ENCODE data around the gene CYP2R1. TPM values are rescaled to one million over a fixed set of nuclear protein-coding genes. Genes with fewer than 3 reads are reported as not detected.

The CYP2R1 gene, protein sequence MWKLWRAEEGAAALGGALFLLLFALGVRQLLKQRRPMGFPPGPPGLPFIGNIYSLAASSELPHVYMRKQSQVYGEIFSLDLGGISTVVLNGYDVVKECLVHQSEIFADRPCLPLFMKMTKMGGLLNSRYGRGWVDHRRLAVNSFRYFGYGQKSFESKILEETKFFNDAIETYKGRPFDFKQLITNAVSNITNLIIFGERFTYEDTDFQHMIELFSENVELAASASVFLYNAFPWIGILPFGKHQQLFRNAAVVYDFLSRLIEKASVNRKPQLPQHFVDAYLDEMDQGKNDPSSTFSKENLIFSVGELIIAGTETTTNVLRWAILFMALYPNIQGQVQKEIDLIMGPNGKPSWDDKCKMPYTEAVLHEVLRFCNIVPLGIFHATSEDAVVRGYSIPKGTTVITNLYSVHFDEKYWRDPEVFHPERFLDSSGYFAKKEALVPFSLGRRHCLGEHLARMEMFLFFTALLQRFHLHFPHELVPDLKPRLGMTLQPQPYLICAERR
- 10 to 100 TPM; 30.2 to 30.4 TPM for total RNA-seq

DNA sequence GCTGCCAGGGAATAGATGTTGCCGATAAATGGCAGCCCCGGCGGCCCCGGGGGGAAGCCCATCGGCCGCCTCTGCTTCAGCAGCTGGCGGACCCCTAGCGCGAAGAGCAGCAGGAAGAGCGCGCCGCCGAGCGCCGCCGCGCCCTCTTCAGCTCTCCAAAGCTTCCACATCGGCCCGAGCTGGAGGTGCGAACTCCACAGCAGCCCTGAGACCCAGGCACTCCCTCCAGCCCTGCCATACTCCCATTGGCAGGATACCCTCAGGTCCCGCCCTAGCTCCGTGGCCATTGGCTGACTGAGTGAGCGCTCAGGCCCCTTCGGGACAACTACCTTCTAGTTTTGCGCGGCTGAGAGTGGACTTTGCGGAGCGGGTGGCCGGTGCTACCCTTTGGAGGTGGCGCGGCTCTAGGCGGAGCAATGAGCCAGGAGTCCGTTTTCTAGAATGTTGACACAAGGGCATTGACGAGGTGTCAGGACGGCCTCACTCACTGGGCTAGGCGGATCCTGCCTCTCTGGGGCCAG is at the start of gene CYP2R1:
TSS of gene CYP2R1 (minus strand) at position 196 of the 521 bp plus-strand sequence. CDS start at position 170, 26 bp downstream.
- peaks cover 0 to 4% of the 10 kb centered on the region in 2 donors for H3K9me3 Mint-ChIP-seq
- ATAC-seq (replicated peaks in 1 of 2): peak; percentile 81 to 84
- peak within 1 kb of the TSS; percentile 90 to 97 for H3K4me3 Mint-ChIP-seq
- no peaks in the 10 kb centered on the region for H3K27me3 Mint-ChIP-seq (ENCODE audit: low read depth)
- peak within 1 kb of the TSS; percentile 93 for H3K27ac Mint-ChIP-seq
- peaks cover 6 to 20% of the 10 kb centered on the region in 2 donors for H3K36me3 Mint-ChIP-seq (ENCODE audit: insufficient read depth in 2 of 2)
- DNase-seq: peak; percentile 94 to 95
- H3K4me1 Mint-ChIP-seq (ENCODE audit: low read depth): peaks cover 67% of the 10 kb centered on the region

DNA sequence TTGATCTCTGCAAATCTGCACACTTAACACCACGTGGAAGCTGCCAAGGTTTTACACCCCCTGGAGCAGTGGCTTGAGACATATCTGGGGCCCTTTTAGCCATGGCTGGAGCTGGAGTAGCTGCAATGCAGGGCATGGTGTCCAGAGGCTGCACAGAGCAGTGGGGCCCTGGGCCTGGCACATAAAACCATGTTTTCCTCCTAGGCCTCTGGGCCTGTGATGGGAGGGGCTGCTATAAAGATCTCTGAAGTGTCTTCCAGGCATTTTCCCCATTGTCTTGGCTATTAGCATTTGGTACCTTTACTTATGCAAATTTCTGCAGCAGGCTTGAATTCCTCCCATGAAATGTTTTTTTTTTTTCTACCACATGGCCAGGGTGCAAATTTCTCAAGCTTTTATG is 46.9 kb upstream of the CYP2R1 start:
- peaks cover 0 to 1% of the 10 kb centered on the region in 2 donors for H3K36me3 Mint-ChIP-seq (ENCODE audit: insufficient read depth in 2 of 2)
- H3K9me3 Mint-ChIP-seq: peaks cover 0 to 2% of the 10 kb centered on the region in 2 donors
- no peak for DNase-seq
- no peak for ATAC-seq (replicated peaks in 1 of 2)
- no peaks in the 10 kb centered on the region for H3K27me3 Mint-ChIP-seq (ENCODE audit: low read depth)
- H3K4me1 Mint-ChIP-seq (ENCODE audit: low read depth): no peaks in the 10 kb centered on the region
- H3K4me3 Mint-ChIP-seq: no peak overlapping the region
- H3K27ac Mint-ChIP-seq: no peak overlapping the region

DNA sequence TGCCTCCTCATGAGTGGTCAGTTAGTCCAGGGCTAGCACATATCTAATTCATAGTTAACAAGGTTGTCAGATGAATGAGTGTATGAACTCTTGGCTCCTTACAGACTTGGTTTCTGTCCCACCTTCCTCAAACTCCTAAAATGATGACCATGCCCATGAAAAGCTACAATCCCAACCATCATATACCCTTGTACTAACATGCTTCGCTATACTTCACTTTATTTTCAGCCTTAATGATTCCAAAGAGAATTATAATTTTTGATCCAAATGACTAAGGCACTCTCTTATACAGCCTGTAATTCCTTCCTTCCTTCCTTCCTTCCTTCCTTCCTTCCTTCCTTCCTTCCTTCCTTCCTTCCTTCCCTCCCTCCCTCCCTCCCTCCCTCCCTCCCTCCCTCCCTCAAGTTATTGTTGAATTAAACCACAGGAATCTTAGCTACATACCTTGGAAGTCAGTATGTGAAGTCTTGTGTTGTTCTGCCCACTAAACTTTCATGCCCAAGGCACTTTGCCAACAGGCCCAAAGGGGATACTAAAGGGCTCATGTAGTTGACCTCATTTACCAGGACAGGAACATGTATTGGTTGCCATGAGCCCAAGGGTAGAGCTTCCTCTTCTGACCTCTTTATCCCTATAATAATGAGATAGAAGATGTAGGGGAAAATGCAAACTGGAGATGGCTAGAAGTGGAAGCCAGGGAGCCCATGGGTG is 42.8 kb upstream of the CYP2R1 start:
- H3K27me3 Mint-ChIP-seq (ENCODE audit: low read depth): no peaks in the 10 kb centered on the region
- DNase-seq (no peak), ATAC-seq (replicated peaks in 1 of 2) (no peak)
- H3K9me3 Mint-ChIP-seq: peaks cover 0 to 4% of the 10 kb centered on the region in 2 donors
- no peak overlapping the region for H3K4me3 Mint-ChIP-seq
- peaks cover 0 to 1% of the 10 kb centered on the region in 2 donors for H3K36me3 Mint-ChIP-seq (ENCODE audit: insufficient read depth in 2 of 2)
- no peaks in the 10 kb centered on the region for H3K4me1 Mint-ChIP-seq (ENCODE audit: low read depth)
- H3K27ac Mint-ChIP-seq: no peak overlapping the region

DNA sequence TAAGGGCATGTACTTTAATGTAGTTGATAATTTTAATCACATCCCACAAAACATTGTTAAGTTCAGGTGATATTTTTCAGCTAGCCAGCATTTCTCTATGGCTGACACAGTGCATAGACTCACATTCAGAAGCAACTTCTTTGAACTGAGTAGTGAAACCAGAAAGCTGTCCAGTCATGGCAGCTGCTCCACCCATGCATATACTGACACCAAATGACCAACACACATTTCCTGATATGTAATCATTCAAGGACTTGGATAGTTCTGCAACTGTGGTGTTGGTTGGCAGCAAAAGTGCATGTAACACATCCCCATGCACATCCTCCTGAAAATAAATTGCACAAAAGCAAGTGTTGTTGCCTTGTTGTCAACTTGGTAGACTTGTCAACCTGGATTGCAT is 40.4 kb upstream of the CYP2R1 start:
- Mint-ChIP-seq H3K27me3 (ENCODE audit: low read depth) (no peaks in the 10 kb centered on the region), H3K36me3 (ENCODE audit: insufficient read depth in 2 of 2) (peaks cover 2 to 7% of the 10 kb centered on the region in 2 donors), H3K4me1 (ENCODE audit: low read depth) (no peaks in the 10 kb centered on the region), H3K9me3 (peaks cover 1 to 7% of the 10 kb centered on the region in 2 donors), H3K4me3 (no peak overlapping the region), H3K27ac (no peak overlapping the region)
- ATAC-seq (replicated peaks in 1 of 2): peak in 1 of 2 donors; percentile 55
- DNase-seq: no peak

DNA sequence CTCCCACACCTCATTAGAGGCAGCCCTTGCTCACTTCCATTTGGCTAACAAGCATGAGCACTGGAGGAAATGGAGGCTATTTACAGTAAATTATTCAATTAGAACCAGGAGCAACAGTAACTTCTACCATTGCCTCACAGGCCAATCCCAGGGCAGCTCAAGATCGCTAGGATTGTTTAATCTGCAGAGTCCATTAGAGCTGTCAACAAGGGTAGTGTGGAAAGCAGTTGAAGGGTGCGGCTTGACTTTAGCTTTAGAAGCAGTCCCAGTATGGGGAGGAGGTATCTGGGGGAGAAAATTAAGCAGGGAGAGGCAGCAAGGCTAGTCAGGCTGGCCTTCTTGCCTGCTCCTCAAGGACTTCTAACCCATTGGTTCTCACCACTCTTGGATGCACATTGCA is 38.3 kb upstream of the CYP2R1 start:
- no peak overlapping the region for H3K27ac Mint-ChIP-seq
- DNase-seq (no peak), ATAC-seq (replicated peaks in 1 of 2) (no peak)
- H3K4me3 Mint-ChIP-seq: no peak overlapping the region
- peaks cover 2 to 9% of the 10 kb centered on the region in 2 donors for H3K36me3 Mint-ChIP-seq (ENCODE audit: insufficient read depth in 2 of 2)
- H3K4me1 Mint-ChIP-seq (ENCODE audit: low read depth): no peaks in the 10 kb centered on the region
- H3K9me3 Mint-ChIP-seq: peaks cover 1 to 7% of the 10 kb centered on the region in 2 donors
- H3K27me3 Mint-ChIP-seq (ENCODE audit: low read depth): no peaks in the 10 kb centered on the region

DNA sequence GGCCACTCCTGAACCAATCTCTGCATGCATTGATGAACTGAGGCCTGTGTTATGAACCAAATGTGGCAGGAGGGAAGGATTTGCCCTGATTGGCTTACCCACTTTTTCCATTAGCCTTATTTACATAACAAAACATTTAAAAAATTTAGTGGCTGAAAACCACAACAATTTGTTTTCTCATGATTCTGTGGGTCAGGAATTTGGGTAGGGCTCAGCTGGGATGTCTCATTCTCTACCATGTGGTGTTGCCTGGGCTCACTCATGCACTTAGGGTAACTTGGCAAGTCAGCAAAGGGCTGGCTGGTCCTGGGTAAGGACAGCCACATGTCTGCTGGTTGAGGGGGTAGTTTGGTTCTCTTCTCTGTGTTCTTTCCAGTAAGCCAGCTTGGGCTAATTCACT is 35.1 kb upstream of the CYP2R1 start:
- H3K27ac Mint-ChIP-seq: no peak overlapping the region
- H3K4me3 Mint-ChIP-seq: no peak overlapping the region
- H3K27me3 Mint-ChIP-seq (ENCODE audit: low read depth): no peaks in the 10 kb centered on the region
- DNase-seq: no peak
- ATAC-seq (replicated peaks in 1 of 2): no peak
- peaks cover 1 to 7% of the 10 kb centered on the region in 2 donors for H3K9me3 Mint-ChIP-seq
- H3K36me3 Mint-ChIP-seq (ENCODE audit: insufficient read depth in 2 of 2): peaks cover 2 to 7% of the 10 kb centered on the region in 2 donors
- no peaks in the 10 kb centered on the region for H3K4me1 Mint-ChIP-seq (ENCODE audit: low read depth)

DNA sequence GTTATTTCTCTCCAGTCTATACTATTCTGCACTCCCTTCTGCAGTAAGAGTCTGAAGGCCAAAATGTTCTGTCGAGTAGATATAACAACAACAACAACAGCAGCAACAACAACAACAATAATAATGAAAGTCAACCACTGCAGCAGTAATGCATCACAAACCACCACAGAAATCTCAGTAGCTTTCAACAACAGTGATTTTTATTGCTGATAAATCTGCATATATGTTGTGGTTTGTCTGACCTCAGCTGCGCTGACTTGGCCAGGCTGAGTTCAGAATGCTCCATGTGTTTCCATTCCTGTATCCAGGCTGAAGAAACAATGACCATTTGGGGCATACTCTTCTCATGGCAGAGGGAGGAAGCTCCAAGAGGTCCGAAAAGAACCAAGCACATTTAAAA is 32.3 kb upstream of the CYP2R1 start:
- no peak for ATAC-seq (replicated peaks in 1 of 2)
- Mint-ChIP-seq H3K4me1 (ENCODE audit: low read depth) (no peaks in the 10 kb centered on the region), H3K36me3 (ENCODE audit: insufficient read depth in 2 of 2) (peaks cover 0 to 6% of the 10 kb centered on the region in 2 donors), H3K4me3 (no peak overlapping the region), H3K9me3 (peaks cover 1 to 4% of the 10 kb centered on the region in 2 donors), H3K27me3 (ENCODE audit: low read depth) (no peaks in the 10 kb centered on the region), H3K27ac (no peak overlapping the region)
- DNase-seq: no peak

DNA sequence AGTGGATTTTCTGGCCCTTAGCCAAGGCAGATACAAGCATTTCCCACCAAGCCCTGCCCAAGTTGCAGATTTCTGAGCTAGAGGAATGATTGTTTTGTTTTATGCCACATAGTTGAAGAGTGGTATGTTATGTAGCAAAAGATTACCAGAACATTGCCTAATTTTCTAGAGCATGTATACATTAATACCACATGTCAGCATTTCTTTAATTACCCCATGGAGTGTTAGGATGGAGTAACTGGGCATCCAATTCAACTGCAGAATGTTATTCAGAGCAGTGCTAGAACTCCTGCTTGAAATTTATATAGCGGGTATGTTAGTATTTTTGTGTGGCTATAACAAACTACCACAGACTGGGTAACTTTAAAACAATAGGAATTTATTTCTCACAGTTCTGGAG is 24.4 kb upstream of the CYP2R1 start:
- ATAC-seq (replicated peaks in 1 of 2) (no peak), DNase-seq (no peak)
- Mint-ChIP-seq H3K4me3 (no peak overlapping the region), H3K9me3 (no peaks in the 10 kb centered on the region), H3K27ac (no peak overlapping the region), H3K27me3 (ENCODE audit: low read depth) (no peaks in the 10 kb centered on the region), H3K36me3 (ENCODE audit: insufficient read depth in 2 of 2) (no peaks in the 10 kb centered on the region), H3K4me1 (ENCODE audit: low read depth) (no peaks in the 10 kb centered on the region)

DNA sequence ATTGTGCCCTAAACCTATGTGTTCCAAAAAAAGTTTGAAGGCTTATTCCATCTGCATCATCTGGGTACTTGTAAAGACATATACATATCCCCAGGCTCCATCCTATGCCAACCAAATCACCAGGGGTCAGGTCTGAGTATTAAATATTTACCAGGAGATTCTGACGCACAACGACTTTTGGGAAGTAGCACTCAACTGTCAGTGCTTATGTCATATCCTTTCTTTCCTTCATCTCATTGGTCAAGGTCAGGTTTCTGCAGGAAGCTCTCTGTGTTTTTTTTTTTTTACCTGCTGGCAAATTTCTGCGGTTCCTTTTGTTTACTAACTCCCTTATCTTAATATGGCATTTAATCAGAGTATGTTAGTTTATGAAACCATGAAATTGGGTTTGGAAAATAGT is 22.5 kb upstream of the CYP2R1 start:
- Mint-ChIP-seq H3K4me1 (ENCODE audit: low read depth) (peaks cover under 1% of the 10 kb centered on the region), H3K27ac (no peak overlapping the region), H3K4me3 (no peak overlapping the region), H3K9me3 (no peaks in the 10 kb centered on the region), H3K27me3 (ENCODE audit: low read depth) (no peaks in the 10 kb centered on the region), H3K36me3 (ENCODE audit: insufficient read depth in 2 of 2) (no peaks in the 10 kb centered on the region)
- DNase-seq: no peak
- no peak for ATAC-seq (replicated peaks in 1 of 2)

DNA sequence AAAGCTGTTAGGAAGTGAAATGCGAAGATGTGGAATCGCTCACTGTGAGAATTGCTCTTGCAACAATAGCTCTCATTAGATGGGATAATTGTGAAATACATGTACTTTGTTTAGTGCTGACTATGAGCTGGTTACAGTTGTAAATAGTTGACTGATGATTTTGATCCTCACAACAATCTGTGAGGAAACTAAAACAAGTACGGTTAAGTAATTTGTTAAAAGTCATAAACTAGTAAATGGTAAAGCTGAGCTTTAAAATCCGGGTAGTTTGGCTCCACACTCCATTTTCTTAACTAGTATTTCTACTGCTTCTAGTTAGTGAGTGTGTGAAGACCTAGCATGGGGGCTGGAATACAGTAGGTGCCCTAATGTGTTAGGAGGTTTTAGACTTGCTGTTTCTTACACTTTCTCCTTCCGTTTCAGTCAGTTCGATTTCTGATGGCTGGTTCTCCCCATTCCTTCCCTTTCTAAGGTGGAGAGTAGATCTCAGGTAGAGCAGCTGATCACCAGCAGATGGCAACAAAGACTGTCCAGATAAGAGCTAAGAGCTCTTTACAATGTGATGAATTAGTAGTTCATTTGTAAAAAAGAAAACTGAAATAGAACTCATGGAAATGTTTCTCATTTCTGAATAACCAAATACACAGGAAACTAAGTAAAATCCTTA is 16.3 kb upstream of the CYP2R1 start:
- peak; percentile 36 to 40 for DNase-seq
- Mint-ChIP-seq H3K36me3 (ENCODE audit: insufficient read depth in 2 of 2) (no peaks in the 10 kb centered on the region), H3K9me3 (no peaks in the 10 kb centered on the region), H3K4me1 (ENCODE audit: low read depth) (peaks cover 48% of the 10 kb centered on the region), H3K4me3 (peak overlapping the region in 1 of 2 donors; percentile 2), H3K27ac (no peak overlapping the region), H3K27me3 (ENCODE audit: low read depth) (no peaks in the 10 kb centered on the region)
- no peak for ATAC-seq (replicated peaks in 1 of 2)

DNA sequence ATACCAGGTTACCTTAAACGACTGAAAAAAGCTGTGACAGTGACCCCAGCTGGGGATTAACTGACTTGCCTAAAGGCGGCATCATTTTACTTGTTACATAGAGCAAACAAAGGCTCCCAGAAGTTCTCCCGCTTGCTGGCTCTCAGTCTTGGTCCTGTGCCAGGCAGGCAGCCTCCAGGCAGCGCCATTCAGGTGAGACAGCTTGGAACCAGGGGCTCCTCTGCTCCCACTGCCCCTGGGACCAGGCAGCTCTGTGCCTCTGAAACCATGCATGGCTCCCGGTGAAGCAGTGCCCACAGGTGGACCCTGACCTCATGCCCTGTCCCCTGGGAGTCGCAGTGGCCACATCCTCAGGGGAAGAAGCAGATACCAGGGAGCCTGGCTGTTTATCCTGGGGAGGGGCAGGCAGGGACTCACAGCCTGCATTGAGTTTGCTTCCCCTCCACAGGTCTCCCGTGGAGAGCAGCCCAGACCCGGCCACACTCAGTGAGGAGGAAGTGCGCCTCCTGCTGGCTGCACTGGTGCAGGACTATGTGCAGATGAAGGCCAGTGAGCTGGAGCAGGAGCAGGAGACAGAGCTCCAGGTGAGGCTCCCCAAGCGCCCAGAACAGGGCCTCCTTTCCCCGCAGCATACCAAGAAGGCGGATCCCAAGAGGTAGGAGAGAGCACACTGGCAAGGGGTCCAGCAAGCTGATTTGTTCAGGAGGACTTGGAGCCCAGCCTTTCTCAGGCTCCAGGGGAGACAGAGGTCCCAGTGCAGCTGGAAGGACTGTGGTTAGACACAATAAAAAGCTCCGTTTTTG is 15.6 kb upstream of the CYP2R1 start:
- Mint-ChIP-seq H3K36me3 (ENCODE audit: insufficient read depth in 2 of 2) (no peaks in the 10 kb centered on the region), H3K4me3 (peak overlapping the region; percentile 13 to 63), H3K27me3 (ENCODE audit: low read depth) (no peaks in the 10 kb centered on the region), H3K27ac (no peak overlapping the region), H3K9me3 (no peaks in the 10 kb centered on the region), H3K4me1 (ENCODE audit: low read depth) (peaks cover 55% of the 10 kb centered on the region)
- peak; percentile 87 to 88 for DNase-seq
- peak; percentile 56 to 63 for ATAC-seq (replicated peaks in 1 of 2)

DNA sequence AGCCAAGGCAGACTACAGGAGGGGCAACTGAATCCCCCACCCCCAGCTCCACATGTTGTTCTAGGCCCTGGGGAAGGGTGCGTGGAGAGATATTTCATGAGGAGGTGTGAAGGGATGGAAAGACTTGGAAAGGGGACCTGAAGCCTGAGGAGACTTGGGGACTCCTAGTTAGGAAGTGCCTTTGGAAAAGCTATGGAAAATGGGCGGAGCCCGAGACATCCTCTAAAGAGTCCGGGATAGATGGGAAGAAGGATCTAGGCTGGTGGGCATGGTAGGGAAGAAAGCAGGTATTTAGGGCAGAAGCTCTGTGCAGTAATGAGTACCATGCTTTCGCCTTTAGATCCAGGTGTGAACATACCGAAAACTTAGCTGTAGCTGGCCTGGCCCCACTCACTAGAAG is 15.0 kb upstream of the CYP2R1 start:
- DNase-seq (no peak), ATAC-seq (replicated peaks in 1 of 2) (no peak)
- Mint-ChIP-seq H3K36me3 (ENCODE audit: insufficient read depth in 2 of 2) (no peaks in the 10 kb centered on the region), H3K4me1 (ENCODE audit: low read depth) (peaks cover 56% of the 10 kb centered on the region), H3K9me3 (no peaks in the 10 kb centered on the region), H3K27me3 (ENCODE audit: low read depth) (no peaks in the 10 kb centered on the region), H3K27ac (no peak overlapping the region), H3K4me3 (peak overlapping the region; percentile 94 to 95)

All from activated T-cell treated with anti-CD3 and anti-CD28 coated beads, Interleukin-2, amount 50 U/mL, for 72 hours (primary cell).